NCI-H2227 (cell line): ENCODE data around the gene CHAT.

ENCODE experiments used
- DNase-seq: peaks from one replicate; lab custom pipeline; 2025; ENCODE audit not compliant: unreplicated experiment; lab: John Stamatoyannopoulos, UW

CHAT gene

GRCh38 chr10:49613882-49614241 lies at the start of gene CHAT:
Gene CHAT, plus strand, starts transcription at chr10:49614037. Its CDS starts 153 bp downstream, at chr10:49614190.
- DNase-seq: no peak

DNA sequence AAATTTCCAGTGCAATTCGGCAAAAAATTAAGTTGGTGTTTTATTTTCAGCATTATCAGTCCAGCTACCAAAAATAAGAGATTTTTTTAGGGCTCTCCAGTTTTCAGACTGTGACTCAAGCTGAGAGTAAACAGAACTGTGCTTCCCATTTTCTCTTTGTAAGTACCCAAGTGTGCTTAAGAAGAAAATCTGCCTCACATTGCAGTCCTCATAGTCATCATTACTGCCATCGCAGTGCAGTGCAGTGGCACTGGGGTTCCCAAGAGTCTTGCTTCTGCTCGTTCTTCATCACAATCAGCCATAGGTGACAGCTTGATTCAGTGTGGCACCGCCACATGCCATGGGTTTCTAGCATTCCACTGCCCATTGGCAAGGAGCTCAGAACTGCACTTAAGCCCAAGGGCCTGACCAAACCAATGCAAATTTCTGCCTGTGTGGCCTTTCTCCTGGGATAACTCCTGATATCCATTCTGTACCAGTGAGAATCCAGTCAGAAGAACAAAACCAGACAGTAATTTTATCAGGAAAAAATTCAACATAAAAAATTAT lies 49.3 kb upstream of the CHAT start:
- no peak for DNase-seq

- no peak for DNase-seq
These were observed 46.0 kb upstream of the CHAT start for GRCh38 chr10:49567810-49568209.

- no peak for DNase-seq
These were observed 45.6 kb upstream of the CHAT start for GRCh38 chr10:49568235-49568634.

DNA sequence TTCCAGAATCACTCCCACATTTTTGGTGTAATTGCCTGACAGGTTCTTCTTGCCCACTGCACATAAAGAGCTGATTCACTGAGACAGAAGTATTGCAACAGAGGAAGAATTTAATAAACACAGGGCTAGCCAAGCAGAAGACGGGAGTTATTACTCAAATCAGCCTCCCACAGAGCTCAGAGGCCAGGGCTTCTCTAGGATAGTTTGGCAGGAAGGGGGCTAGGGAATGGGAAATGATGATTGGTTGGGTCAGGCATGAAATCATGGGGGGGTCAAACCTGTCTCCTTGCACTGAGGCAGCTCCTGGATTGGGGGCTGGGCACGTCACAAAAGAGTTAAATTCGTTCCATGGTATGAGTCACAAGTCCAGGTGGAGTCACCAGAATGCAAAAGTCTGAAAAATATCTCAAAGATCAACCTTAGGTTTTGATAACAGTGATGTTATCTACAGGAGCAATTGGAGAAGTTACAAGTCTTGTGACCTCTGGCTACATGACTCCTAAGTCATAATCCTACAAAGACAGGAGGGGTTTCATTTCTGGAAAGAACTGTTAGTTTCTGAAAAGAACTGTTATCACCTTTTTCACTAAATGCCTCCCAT lies 44.7 kb upstream of the CHAT start:
- no peak for DNase-seq

DNA sequence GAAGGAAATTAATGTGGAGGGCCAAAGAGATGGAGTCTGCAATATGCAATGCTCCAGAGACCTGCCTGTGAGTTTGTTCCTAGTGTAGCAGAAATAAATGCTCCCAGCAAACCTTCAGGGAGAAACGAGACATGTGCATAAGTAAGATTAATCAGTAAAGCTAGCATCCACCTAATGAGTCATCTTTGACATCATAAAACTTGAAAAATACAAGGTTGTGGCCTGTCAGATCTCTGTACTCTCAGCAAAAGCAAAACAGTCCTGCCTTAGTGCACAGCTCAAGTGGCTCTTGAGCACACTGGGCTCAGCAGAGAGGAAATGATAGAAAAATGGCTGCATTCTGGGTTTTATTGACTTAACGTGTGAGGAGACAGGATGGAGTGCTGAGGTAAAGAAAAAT lies 42.4 kb upstream of the CHAT start:
- DNase-seq: no peak

- no peak for DNase-seq
These were observed 41.2 kb upstream of the CHAT start for GRCh38 chr10:49572594-49573114.

DNA sequence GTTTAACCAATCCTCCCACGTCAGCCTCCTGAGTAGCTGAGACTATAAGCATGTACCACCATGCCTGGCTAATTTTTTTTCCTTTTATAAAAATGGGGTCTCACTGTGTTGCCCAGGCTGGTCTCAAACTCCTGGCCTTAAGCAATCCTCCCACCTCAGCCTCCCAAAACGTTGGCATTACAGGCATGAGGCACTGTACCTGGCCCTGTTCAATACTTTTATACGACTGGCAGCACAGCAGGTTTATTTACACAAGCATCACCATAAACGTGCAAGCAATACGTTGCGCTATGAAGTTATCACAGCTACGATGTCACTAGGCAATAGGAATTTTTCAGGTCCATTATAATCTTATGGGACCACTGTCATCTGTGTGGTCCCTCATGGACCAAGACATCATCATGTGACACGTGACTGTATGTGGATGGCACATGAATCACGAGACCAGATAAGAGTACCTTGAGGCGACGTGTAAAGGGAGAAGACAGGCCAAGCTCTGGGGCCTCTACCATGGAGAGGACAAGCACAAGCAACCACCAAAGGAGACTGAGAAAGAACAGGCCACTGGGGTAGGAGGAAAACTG lies 38.3 kb upstream of the CHAT start:
- no peak for DNase-seq

GRCh38 chr10:49577182-49577925 lies 36.5 kb upstream of the CHAT start:
- no peak for DNase-seq

DNA sequence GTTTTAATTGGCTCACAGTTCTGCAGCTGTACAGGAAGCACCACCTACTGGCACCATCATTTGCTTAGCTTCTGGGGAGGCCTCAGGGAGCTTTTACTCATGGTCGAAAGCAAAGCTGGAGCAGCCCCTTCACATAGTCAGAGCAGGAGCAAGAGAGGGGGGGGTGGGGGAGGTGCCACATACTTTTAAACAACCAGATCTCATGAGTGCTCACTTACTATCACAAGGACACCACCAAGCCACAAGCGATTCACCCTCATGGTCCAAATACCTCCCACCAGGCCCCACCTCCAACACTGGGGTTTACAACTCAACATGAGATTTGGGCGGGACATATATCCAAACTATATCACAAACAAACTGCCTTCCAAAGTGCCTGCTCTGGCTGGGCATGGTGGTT lies 35.4 kb upstream of the CHAT start:
- no peak for DNase-seq

DNA sequence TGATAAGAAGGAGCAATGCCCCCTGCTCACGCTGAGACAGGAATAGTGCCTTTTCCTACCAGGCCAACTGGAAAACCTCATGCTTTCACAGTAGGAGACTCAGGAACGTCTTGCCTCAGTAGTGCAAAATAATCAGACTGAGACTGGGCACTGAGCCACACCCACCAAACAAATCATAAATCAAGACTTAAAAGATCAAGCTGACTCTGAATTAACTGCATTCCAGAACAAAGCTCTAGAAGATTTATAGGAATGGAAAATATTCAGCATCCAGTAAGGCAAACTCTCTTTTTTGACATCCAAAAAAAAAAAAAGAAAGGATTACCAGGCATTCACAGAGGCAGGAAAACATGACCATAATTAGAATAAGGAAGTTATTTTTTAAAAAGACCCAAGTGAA lies 34.2 kb upstream of the CHAT start:
- DNase-seq: no peak

DNA sequence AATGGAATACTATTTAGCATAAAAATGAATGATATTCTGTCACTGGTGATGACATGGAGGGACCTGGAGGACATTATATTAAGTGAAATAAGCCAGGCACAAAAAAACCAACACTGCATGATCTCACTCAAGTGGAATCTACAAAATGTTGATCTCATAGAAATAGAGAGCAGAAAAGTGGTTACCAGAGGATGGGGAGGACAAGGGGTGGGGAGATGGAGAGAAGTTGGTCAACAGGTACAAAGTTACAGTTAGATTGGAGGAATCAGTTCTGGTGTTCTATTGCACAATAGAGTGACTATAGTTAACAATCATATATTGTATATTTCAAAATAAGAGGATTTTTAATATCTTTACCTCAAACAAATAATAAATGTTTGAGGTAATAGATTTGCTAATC lies 28.4 kb upstream of the CHAT start:
- DNase-seq: no peak

DNA sequence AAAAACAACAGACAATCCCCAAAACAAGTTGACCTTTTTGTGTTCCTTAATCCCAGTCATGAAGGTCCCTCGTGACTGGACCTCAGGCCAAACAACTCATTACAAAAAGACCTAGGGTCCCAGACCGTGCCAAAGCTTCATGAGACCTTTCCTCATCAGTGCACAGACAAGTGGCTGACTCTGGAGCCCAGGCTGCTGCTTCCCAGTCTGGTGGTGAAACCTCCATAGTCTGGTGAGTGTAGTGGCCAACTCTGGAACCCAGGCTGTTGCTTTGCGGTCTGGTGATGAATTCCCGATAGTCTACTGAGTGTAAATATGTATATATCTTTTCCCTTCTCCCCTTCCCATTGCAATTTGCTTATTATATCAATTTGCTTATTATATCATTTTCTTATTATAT lies 25.9 kb upstream of the CHAT start:
- no peak for DNase-seq

- peak; percentile 74 for DNase-seq
These were observed 20.9 kb upstream of the CHAT start for GRCh38 chr10:49592726-49593563.

DNA sequence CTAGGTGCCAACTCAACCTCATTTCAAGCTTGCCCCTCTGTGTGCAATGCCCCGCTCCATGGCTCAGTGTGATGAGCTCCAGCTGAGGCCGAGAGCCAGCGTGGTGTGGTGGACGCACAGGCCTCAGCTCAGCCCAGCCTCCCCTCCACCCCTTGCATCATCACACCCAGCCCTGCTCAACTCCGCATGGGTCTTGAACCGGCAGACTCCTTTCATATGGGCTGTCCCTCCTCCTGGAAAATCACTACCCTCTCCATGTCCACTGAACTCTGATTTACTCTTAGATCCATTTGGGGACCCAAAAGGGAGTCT lies 20.3 kb upstream of the CHAT start:
- DNase-seq: no peak

DNA sequence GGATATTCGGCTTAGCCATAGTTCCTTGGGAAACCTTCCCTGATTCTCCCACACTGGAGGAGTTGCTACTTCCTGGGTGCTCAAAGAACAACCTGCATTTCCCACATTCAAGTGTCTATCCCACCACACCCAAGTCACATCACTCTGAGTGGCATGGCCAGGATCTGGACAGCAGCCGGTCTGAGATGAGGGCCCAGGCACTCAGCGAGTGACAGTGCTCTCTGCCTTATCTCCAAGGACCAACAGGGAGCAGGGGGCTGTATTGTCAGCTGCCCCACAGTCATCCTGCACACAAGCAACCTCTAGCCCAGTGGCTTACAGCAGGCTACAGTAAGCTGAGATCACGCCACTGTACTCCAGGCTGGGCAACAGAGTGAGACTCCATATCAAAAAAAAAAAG lies 19.8 kb upstream of the CHAT start:
- no peak for DNase-seq

GRCh38 chr10:49594594-49594993 lies 19.2 kb upstream of the CHAT start:
- DNase-seq: peak; percentile 71

DNA sequence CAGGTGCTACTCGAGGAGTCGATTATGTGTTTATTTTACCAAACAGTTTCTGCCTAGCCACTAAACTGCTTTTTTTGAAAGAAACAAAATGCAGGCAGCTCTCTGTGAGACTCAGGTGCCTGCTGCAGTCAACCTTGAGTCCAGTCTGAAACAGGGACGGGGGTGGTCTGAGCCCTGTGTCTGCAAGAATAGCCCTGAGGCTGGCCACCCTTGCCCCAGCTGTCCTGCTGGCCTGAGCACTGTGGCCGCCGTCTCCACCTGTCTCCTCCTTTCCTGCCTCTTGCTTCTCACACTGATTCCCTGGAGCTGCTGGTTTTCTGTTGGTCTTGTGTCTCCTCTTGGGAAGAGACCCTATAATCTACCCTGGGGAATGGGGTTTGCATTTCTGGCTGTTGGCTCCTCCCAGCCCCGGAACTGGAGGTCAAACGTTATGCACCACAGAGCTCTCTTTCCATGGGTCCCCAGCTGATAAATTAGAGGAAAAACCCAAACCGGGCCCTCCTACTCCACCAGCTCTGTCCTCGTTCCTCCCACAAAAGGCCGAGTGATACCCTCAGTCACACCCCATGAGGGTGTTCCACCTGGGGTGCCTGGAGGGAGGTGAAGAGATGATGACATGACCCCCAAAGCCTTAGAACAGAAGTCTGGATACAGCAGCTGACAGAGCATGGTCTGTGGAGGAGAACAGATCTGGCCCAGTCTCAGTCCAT lies 18.7 kb upstream of the CHAT start:
- DNase-seq: no peak

DNA sequence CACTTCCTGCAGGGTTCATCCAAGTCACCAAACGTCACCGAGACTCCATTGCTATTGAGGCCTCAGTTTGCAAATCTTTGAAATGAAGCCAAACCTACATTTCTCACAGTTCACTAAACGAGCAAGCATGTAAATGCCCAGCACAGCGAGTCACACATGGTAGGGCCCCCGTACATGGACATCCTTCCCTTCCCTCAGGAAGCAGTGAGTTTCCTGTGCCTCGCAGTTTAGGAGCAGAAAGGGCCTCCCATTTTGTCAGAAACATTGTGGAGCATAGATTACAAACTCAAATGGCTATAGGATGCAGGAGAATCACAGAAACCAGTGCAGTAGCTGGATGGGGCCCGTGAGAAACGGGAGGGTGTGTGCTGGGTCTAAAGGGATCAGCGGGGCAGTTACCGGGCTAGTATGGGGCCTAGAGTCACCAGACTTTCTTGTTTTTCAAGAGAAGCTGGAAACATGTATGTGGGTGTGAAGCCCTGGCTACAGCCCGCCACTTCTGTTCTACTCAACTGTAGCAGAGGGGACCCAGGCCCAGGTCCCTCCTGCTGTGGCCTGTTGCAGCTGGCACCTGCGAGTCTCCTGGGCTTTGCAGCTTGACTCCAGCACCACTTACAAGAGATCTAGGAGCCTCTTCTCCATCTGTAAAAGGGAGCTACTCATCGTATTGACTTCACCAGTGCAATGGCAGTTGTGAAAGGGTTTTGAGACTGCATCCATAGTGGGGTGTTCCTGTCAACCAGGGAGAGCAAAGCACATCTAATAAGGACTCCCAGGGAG lies 17.9 kb upstream of the CHAT start:
- DNase-seq: no peak

- DNase-seq: no peak
These were observed 17.4 kb upstream of the CHAT start for GRCh38 chr10:49596493-49596809.
